HG03354 (cell line): ENCODE measurements around the gene RNF223.
"Not testable (repeated sequence)": the region's sequence is repeated elsewhere in the genome, so short reads cannot be mapped to it uniquely, and the experiment has no call there.

Source experiments
- ATAC-seq: cut with Tn5 transposase; IDR thresholded peaks from one replicate; pipeline ENCODE4 v1.9.1; 2021; ENCODE audit warnings: mild to moderate bottlenecking; ENCODE audit not compliant: unreplicated experiment, poor library complexity, severe bottlenecking

RNF223 gene

GRCh38 chr1:1077396-1077795 is 3.3 kb upstream of the RNF223 start:
- not testable (repeated sequence) for ATAC-seq

GRCh38 chr1:1075148-1075935 is 1.2 kb upstream of the RNF223 start:
- no peak for ATAC-seq

GRCh38 chr1:1074631-1075147 is 583 bp upstream of the RNF223 start:
- no peak for ATAC-seq

- ATAC-seq: no peak
These were observed 1.0 kb downstream of the RNF223 start for GRCh38 chr1:1072849-1073742.

GRCh38 chr1:1072299-1072848 is 1.7 kb downstream of the RNF223 start:
- no peak for ATAC-seq

GRCh38 chr1:1071486-1072298 is 2.4 kb downstream of the RNF223 start:
- ATAC-seq: no peak

GRCh38 chr1:1069711-1070676 is 4.1 kb downstream of the RNF223 start:
- peak; percentile 7 for ATAC-seq

GRCh38 chr1:1069056-1069710 is 4.9 kb downstream of the RNF223 start:
- ATAC-seq: peak; percentile 60

- ATAC-seq: peak; percentile 14
These were observed 5.5 kb downstream of the RNF223 start for GRCh38 chr1:1068517-1069055.

GRCh38 chr1:1067860-1068516 is 6.1 kb downstream of the RNF223 start:
- no peak for ATAC-seq

- no peak for ATAC-seq
These were observed 6.7 kb downstream of the RNF223 start for GRCh38 chr1:1067284-1067859.

- ATAC-seq: no peak
These were observed 7.5 kb downstream of the RNF223 start for GRCh38 chr1:1066403-1067283.

GRCh38 chr1:1065940-1066304 is 8.2 kb downstream of the RNF223 start:
- ATAC-seq: not testable (repeated sequence)

GRCh38 chr1:1065265-1065939 is 8.7 kb downstream of the RNF223 start:
- ATAC-seq: no peak
